Chondrocyte (in vitro differentiated cells): ENCODE measurements around the gene CRACDL. TPM values are rescaled to one million over a fixed set of nuclear protein-coding genes. Genes with fewer than 3 reads are reported as not detected.

Experiments used
- DNase-seq: peaks from one replicate; pipeline ENCODE4 v3.0.0; 2021; ENCODE audit warnings: mixed read lengths, low spot score
- H3K27ac Mint-ChIP-seq: one replicate; pipeline ENCODE4 v1.8.0; 2021; ENCODE audit warnings: mild to moderate bottlenecking, moderate library complexity, mixed read lengths; ENCODE audit not compliant: unreplicated experiment
- H3K27me3 Mint-ChIP-seq: 2 replicates; pipeline ENCODE4 v1.8.0; 2021; ENCODE audit warnings: low read depth, mixed read lengths
- H3K36me3 Mint-ChIP-seq: 2 replicates; pipeline ENCODE4 v1.8.0; 2021; ENCODE audit warnings: low read depth, mixed read lengths
- H3K4me1 Mint-ChIP-seq: 2 replicates; pipeline ENCODE4 v1.8.0; 2021; ENCODE audit warnings: low read depth, mild to moderate bottlenecking, mixed read lengths
- H3K4me3 Mint-ChIP-seq: one replicate; pipeline ENCODE4 v1.8.0; 2021; ENCODE audit warnings: mild to moderate bottlenecking, moderate library complexity, mixed read lengths; ENCODE audit not compliant: unreplicated experiment
- H3K9me3 Mint-ChIP-seq: 2 replicates; pipeline ENCODE4 v1.8.0; 2021; ENCODE audit warnings: low read depth, mixed read lengths
- total RNA-seq: library from RNA; stranded (reverse); gene quantifications from 3 replicates; pipeline ENCODE4 v1.2.1, GENCODE V29; 2021
- TF ChIP-seq, protein P1 (sequence below): fragments of 200-600 bp; sonication (generic); IDR thresholded peaks from 2 replicates; pipeline ENCODE4 v1.5.0; 2021; ENCODE audit warnings: antibody characterized with exemption, mild to moderate bottlenecking, moderate library complexity

Gene CRACDL
- total RNA-seq, 1 donor from 2014 or later, result 17.0 TPM

DNA sequence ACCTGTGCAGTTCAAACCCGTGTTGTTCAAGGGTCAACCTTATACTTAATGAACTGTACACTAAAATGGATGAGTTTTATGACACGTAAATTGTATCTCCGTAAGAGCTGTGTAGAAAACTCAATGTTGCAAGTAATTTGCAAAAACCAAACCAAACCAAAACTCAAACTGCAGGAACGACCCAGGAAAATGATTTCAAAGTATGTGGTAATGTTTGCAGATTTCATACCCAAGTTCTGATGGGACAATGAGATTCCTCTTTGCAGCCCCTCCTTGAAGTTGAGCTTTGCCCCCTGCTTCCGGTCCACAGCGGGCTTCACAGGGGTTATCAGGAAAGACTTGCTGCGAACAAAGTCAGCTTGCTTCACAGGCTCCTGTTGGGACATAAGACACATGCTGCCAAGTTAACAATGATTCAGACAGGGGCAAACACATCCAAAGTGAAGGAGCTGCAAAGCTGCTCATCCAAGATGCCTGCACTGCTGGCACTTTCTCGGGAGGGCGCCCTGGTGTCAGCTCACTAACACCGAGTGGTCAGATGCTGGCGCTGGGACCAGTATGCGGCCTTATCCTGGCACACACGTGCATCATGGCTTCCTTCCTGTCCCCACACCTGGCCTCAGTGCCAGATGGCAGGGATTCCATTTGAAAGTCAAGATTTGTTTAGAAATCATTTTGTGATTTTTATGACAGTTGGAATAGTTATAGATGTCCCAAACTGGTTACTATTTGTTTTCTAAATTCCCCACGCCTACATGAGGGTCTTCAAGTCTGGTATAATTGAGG, 139.9 kb downstream of the CRACDL start:
- DNase-seq, result no peak
- H3K36me3 Mint-ChIP-seq, result peaks cover 8% of the 10 kb centered on the region
- peaks cover 36% of the 10 kb centered on the region for H3K4me1 Mint-ChIP-seq
- H3K27ac Mint-ChIP-seq, result no peak overlapping the region
- TF ChIP-seq, protein P1, sequence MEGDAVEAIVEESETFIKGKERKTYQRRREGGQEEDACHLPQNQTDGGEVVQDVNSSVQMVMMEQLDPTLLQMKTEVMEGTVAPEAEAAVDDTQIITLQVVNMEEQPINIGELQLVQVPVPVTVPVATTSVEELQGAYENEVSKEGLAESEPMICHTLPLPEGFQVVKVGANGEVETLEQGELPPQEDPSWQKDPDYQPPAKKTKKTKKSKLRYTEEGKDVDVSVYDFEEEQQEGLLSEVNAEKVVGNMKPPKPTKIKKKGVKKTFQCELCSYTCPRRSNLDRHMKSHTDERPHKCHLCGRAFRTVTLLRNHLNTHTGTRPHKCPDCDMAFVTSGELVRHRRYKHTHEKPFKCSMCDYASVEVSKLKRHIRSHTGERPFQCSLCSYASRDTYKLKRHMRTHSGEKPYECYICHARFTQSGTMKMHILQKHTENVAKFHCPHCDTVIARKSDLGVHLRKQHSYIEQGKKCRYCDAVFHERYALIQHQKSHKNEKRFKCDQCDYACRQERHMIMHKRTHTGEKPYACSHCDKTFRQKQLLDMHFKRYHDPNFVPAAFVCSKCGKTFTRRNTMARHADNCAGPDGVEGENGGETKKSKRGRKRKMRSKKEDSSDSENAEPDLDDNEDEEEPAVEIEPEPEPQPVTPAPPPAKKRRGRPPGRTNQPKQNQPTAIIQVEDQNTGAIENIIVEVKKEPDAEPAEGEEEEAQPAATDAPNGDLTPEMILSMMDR, result no peak
- H3K9me3 Mint-ChIP-seq, result no peaks in the 10 kb centered on the region
- H3K4me3 Mint-ChIP-seq, result no peak overlapping the region
- peaks cover 10% of the 10 kb centered on the region for H3K27me3 Mint-ChIP-seq

DNA sequence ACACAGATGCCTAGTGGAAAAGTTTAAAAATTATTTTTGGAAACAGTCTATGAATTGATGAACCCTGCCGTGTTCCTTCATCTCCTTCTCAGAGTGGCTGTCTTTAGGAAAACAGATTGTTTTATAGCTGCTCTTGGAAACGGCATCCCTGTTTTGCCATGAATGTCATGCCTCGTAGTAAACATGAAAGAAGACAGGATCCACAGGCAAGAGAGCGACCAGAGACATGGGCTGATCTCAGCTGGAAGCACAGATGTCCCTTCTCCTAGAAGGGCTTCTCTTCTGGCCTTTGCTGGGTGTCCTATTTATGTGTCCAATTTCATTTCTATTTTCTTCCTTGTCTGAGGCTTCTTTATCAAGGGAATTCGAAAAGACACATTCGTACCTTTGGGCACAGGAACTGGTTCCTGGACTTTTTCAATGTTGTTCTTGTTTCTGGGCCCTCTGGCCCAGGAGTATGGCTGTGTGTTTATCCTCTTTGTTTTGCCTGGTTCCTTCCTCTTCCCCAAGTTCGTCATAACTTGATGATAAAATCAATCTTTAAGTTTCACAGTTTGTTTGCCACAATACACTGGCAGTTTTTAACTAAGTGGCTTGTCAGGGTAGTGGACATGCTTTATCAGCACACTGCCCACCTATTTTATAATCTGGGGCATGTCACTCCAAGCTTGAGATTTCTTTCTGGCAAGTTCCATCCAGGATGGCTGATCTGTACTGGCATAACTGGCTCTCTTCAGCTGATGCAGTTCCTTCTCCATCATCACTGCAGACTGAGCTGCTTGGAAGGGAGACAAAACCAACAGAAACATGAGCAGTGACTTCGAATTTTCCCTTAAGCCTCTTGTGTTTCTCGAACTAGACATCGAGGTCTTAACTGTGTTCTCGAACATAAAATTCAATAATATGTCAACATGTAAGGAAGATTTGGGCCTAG, 141.9 kb downstream of the CRACDL start:
- TF ChIP-seq, protein P1, result no peak
- Mint-ChIP-seq H3K27me3 (peaks cover 13% of the 10 kb centered on the region), H3K9me3 (no peaks in the 10 kb centered on the region), H3K4me3 (no peak overlapping the region), H3K4me1 (peaks cover 24% of the 10 kb centered on the region), H3K36me3 (peaks cover 6% of the 10 kb centered on the region), H3K27ac (peak overlapping the region; percentile 52)
- DNase-seq, result no peak

DNA sequence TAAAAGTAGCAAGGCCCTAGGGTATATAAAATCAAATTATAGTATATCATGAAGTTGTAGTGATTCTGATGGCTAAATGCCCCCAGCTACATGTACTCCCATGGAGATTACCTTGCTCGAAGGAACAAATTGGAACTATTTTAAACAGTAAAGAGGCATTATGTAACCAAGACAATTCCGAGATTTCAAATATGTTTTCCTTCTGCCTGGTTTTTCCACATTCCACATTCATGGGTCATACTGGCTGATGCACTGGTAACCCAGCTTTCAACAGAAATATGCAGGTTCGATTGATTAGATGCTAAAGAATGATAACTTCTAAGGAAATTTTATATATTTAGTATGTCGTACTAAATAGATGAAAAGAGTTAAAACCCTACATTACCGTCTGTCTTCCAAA, 142.8 kb downstream of the CRACDL start:
- Mint-ChIP-seq H3K36me3 (peaks cover 6% of the 10 kb centered on the region), H3K4me3 (no peak overlapping the region), H3K27ac (no peak overlapping the region), H3K9me3 (no peaks in the 10 kb centered on the region), H3K27me3 (peaks cover 15% of the 10 kb centered on the region), H3K4me1 (peaks cover 24% of the 10 kb centered on the region)
- no peak for DNase-seq
- TF ChIP-seq, protein P1, result no peak

DNA sequence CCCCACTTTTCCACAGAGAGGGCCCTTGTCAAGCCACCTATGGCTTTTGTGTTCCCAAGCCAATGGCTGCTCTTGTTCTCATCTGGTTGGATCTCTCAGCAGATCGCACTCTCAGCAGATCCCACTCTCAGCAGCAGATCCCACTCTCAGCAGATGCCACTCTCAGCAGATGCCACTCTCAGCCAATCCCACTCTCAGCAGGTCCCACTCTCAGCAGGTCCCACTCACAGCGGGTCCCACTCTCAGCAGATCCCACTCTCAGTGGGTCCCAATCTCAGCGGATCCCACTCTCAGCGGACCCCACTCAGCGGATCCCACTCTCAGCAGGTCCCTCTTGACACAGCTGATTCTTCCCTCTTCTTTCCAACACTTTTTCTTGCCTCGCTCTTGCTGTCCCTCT, 145.8 kb downstream of the CRACDL start:
- H3K4me3 Mint-ChIP-seq, result no peak overlapping the region
- no peak for DNase-seq
- TF ChIP-seq, protein P1, result no peak
- peaks cover 6% of the 10 kb centered on the region for H3K36me3 Mint-ChIP-seq
- H3K9me3 Mint-ChIP-seq, result no peaks in the 10 kb centered on the region
- H3K27me3 Mint-ChIP-seq, result peaks cover 17% of the 10 kb centered on the region
- peaks cover 25% of the 10 kb centered on the region for H3K4me1 Mint-ChIP-seq
- no peak overlapping the region for H3K27ac Mint-ChIP-seq

DNA sequence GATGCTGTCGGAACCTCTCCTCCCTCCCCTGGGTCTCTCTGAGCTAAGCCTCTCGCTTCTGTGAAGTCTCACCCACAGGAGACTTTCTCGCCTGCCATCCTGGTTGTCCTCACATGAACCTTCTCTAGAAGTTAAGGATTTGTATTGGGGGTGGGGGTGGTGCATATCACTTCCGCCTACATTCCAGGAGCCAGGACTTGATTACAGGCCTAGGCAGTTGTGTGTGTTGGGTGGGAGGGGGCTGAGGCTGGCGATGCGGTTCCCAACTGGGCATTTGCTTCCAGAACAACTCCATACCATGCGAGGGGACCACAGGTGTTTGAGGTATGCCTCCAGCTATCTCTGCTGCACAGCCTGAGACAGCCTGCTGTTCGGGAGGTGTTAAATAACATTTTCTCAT, 148.3 kb downstream of the CRACDL start:
- Mint-ChIP-seq H3K9me3 (peaks cover under 1% of the 10 kb centered on the region), H3K36me3 (peaks cover 2% of the 10 kb centered on the region), H3K27ac (no peak overlapping the region), H3K27me3 (peaks cover 17% of the 10 kb centered on the region), H3K4me1 (peaks cover 6% of the 10 kb centered on the region), H3K4me3 (no peak overlapping the region)
- DNase-seq, result no peak
- TF ChIP-seq, protein P1, result no peak
